Ishikawa (cell line): ENCODE results near the gene GBX2.

Experiments
- EP300 ChIP-seq: IDR thresholded peaks from 2 replicates; pipeline ENCODE4 v1.6.1; 2012; ENCODE audit warnings: borderline replicate concordance
- ZBTB7A ChIP-seq: IDR thresholded peaks from 2 replicates; pipeline ENCODE4 v1.6.1; 2012; ENCODE audit warnings: low read depth

- no peak for TF ChIP-seq EP300
- no peak for TF ChIP-seq ZBTB7A
Observed at GRCh38 chr2:236209535-236209934, 41.3 kb upstream of the GBX2 start.
